Suprapubic skin (tissue), 4 donors: Measurements from ENCODE around the gene ZSCAN18. TPM values are rescaled to one million over a fixed set of nuclear protein-coding genes. Genes with fewer than 3 reads are reported as not detected.

Experiments used
- DNase-seq, 2 donors: peaks; one replicate each; pipeline ENCODE4 v3.0.0-alpha.2; 2019; ENCODE audit warnings: low spot score in 2 of 2
- H3K27ac ChIP-seq: fragments of 200-600 bp; sonication (generic); one replicate; pipeline ENCODE4 v1.5.1; 2019
- H3K27me3 ChIP-seq: fragments of 200-600 bp; sonication (generic); one replicate; pipeline ENCODE4 v1.5.1; 2019
- H3K36me3 ChIP-seq: fragments of 200-600 bp; sonication (generic); one replicate; pipeline ENCODE4 v1.5.1; 2019
- H3K4me1 ChIP-seq: fragments of 200-600 bp; sonication (generic); one replicate; pipeline ENCODE4 v1.5.1; 2019
- H3K4me3 ChIP-seq: fragments of 200-600 bp; sonication (generic); one replicate; pipeline ENCODE4 v1.5.1; 2019; ENCODE audit warnings: mild to moderate bottlenecking
- H3K9me3 ChIP-seq: fragments of 200-600 bp; sonication (generic); one replicate; pipeline ENCODE4 v1.5.1; 2019
- CTCF ChIP-seq, 2 donors: fragments of 200-600 bp in 1 of 2; fragments of 450-650 bp in 1 of 2; sonication (generic) in 1 of 2; IDR thresholded peaks; one replicate each; pipeline ENCODE4 v1.5.1; 2016 to 2019; ENCODE audit warnings: antibody characterized with exemption in 2 of 2, mild to moderate bottlenecking in 1 of 2, moderate library complexity in 1 of 2
- EP300 ChIP-seq: sonication (generic); formaldehyde crosslinking; IDR thresholded peaks from one replicate; pipeline ENCODE4 v1.6.1; 2017; ENCODE audit warnings: antibody characterized with exemption
- POLR2A ChIP-seq, 2 donors: fragments of 450-650 bp; IDR thresholded peaks; one replicate each; pipeline ENCODE4 v1.6.1; 2017; ENCODE audit warnings: antibody characterized with exemption in 2 of 2, mild to moderate bottlenecking in 2 of 2, moderate library complexity in 2 of 2
- POLR2AphosphoS5 ChIP-seq, 3 donors: sonication (generic); formaldehyde crosslinking; IDR thresholded peaks; one replicate each; pipeline ENCODE4 v1.6.1; 2017; ENCODE audit warnings: antibody characterized with exemption in 3 of 3
- WGBS: methylation state at CpG from one replicate; pipeline ENCODE4 v1.1.5; 2018; 5-methylcytosine and 5-hydroxymethylcytosine counted together
- total RNA-seq, 4 donors: library from RNA; depleted of rRNA; stranded (reverse); fragments of >200 nt; gene quantifications; one replicate each; pipeline ENCODE4 v1.1.0, GENCODE V29; 2016

ZSCAN18 gene
- total RNA-seq, 4 donors from 2014 or later, result 33.0 to 52.8 (median 48.9) TPM

GRCh38 chr19:58047672-58048071, 50.4 kb downstream of the ZSCAN18 start:
- H3K4me1 ChIP-seq, result no peaks in the 10 kb centered on the region
- no peak overlapping the region for H3K27ac ChIP-seq
- no peaks in the 10 kb centered on the region for H3K27me3 ChIP-seq
- TF ChIP-seq POLR2AphosphoS5 (IDR thresholded peaks at IDR 0.05), result no peak
- TF ChIP-seq POLR2A (IDR thresholded peaks at IDR 0.05), result no peak
- TF ChIP-seq EP300, result no peak
- TF ChIP-seq CTCF (IDR thresholded peaks at IDR 0.05), result no peak
- H3K9me3 ChIP-seq, result peaks cover 24% of the 10 kb centered on the region
- DNase-seq, result no peak
- no peaks in the 10 kb centered on the region for H3K36me3 ChIP-seq
- H3K4me3 ChIP-seq, result no peak overlapping the region
- WGBS, result 93% methylated on average over 4 of the region's 12 CpGs

- TF ChIP-seq EP300, result no peak
- no peak for TF ChIP-seq POLR2AphosphoS5 (IDR thresholded peaks at IDR 0.05)
- TF ChIP-seq CTCF (IDR thresholded peaks at IDR 0.05), result no peak
- TF ChIP-seq POLR2A (IDR thresholded peaks at IDR 0.05), result no peak
- H3K4me1 ChIP-seq, result no peaks in the 10 kb centered on the region
- H3K9me3 ChIP-seq, result peaks cover 24% of the 10 kb centered on the region
- 82% methylated on average over 3 of the region's 7 CpGs for WGBS
- no peak for DNase-seq
- no peak overlapping the region for H3K4me3 ChIP-seq
- no peaks in the 10 kb centered on the region for H3K36me3 ChIP-seq
- no peaks in the 10 kb centered on the region for H3K27me3 ChIP-seq
- no peak overlapping the region for H3K27ac ChIP-seq
Measured at GRCh38 chr19:58046856-58047255, 51.2 kb downstream of the ZSCAN18 start.

GRCh38 chr19:58045411-58046050, 52.5 kb downstream of the ZSCAN18 start:
- peaks cover 21% of the 10 kb centered on the region for H3K9me3 ChIP-seq
- no peaks in the 10 kb centered on the region for H3K4me1 ChIP-seq
- TF ChIP-seq CTCF (IDR thresholded peaks at IDR 0.05) (no peak), EP300 (no peak), POLR2AphosphoS5 (IDR thresholded peaks at IDR 0.05) (no peak), POLR2A (IDR thresholded peaks at IDR 0.05) (no peak)
- H3K27ac ChIP-seq, result no peak overlapping the region
- 95% methylated on average over 14 of the region's 24 CpGs for WGBS
- no peak overlapping the region for H3K4me3 ChIP-seq
- no peak for DNase-seq
- H3K27me3 ChIP-seq, result no peaks in the 10 kb centered on the region
- H3K36me3 ChIP-seq, result no peaks in the 10 kb centered on the region

- 95% methylated on average over 20 of the region's 26 CpGs for WGBS
- DNase-seq, result no peak
- no peaks in the 10 kb centered on the region for H3K36me3 ChIP-seq
- no peaks in the 10 kb centered on the region for H3K4me1 ChIP-seq
- no peak for TF ChIP-seq CTCF (IDR thresholded peaks at IDR 0.05)
- no peak for TF ChIP-seq POLR2A (IDR thresholded peaks at IDR 0.05)
- no peak for TF ChIP-seq POLR2AphosphoS5 (IDR thresholded peaks at IDR 0.05)
- no peak for TF ChIP-seq EP300
- no peaks in the 10 kb centered on the region for H3K27me3 ChIP-seq
- no peak overlapping the region for H3K4me3 ChIP-seq
- H3K27ac ChIP-seq, result no peak overlapping the region
- peaks cover 21% of the 10 kb centered on the region for H3K9me3 ChIP-seq
Measured at GRCh38 chr19:58044886-58045285, 53.1 kb downstream of the ZSCAN18 start.

GRCh38 chr19:58044391-58044790, 53.6 kb downstream of the ZSCAN18 start:
- no peak for TF ChIP-seq POLR2A (IDR thresholded peaks at IDR 0.05)
- TF ChIP-seq EP300, result no peak
- TF ChIP-seq CTCF (IDR thresholded peaks at IDR 0.05), result no peak
- no peak for TF ChIP-seq POLR2AphosphoS5 (IDR thresholded peaks at IDR 0.05)
- Histone ChIP-seq H3K4me3 (no peak overlapping the region), H3K27ac (no peak overlapping the region), H3K4me1 (no peaks in the 10 kb centered on the region), H3K36me3 (no peaks in the 10 kb centered on the region), H3K9me3 (peaks cover 16% of the 10 kb centered on the region), H3K27me3 (no peaks in the 10 kb centered on the region)
- 66% methylated on average over 26 of the region's 42 CpGs for WGBS
- no peak for DNase-seq
